NCI-H1930 (cell line): ENCODE data around the gene FSIP1.

Experiments
- DNase-seq, 2 experiments: peaks; one replicate each; lab custom pipeline; 2025; lab: John Stamatoyannopoulos, UW

The FSIP1 gene

GRCh38 chr15:39618063-39618823 is 164.4 kb downstream of the FSIP1 start:
- DNase-seq = no peak

- DNase-seq = no peak
Observed at GRCh38 chr15:39616731-39617455, 165.7 kb downstream of the FSIP1 start.

- DNase-seq = no peak
Observed at GRCh38 chr15:39613861-39614260, 168.8 kb downstream of the FSIP1 start.

GRCh38 chr15:39613271-39613670 is 169.4 kb downstream of the FSIP1 start:
- DNase-seq = no peak

GRCh38 chr15:39610665-39611064 is 172.0 kb downstream of the FSIP1 start:
- DNase-seq = no peak

- DNase-seq = no peak
Observed at GRCh38 chr15:39609166-39609916, 173.3 kb downstream of the FSIP1 start.

GRCh38 chr15:39608185-39609139 is 174.2 kb downstream of the FSIP1 start:
- no peak for DNase-seq

GRCh38 chr15:39605146-39605545 is 177.5 kb downstream of the FSIP1 start:
- no peak for DNase-seq

- no peak for DNase-seq
Observed at GRCh38 chr15:39602143-39602542, 180.5 kb downstream of the FSIP1 start.

- DNase-seq = no peak
Observed at GRCh38 chr15:39599871-39600270, 182.8 kb downstream of the FSIP1 start.

GRCh38 chr15:39598958-39599845 is 183.4 kb downstream of the FSIP1 start:
- DNase-seq = no peak

GRCh38 chr15:39598186-39598850 is 184.3 kb downstream of the FSIP1 start:
- DNase-seq = no peak

- DNase-seq = no peak
Observed at GRCh38 chr15:39597751-39598185, 184.9 kb downstream of the FSIP1 start.

- no peak for DNase-seq
Observed at GRCh38 chr15:39597336-39597735, 185.3 kb downstream of the FSIP1 start.

- no peak for DNase-seq
Observed at GRCh38 chr15:39596358-39597051, 186.1 kb downstream of the FSIP1 start.

GRCh38 chr15:39595338-39596221 is 187.1 kb downstream of the FSIP1 start:
- no peak for DNase-seq

GRCh38 chr15:39594446-39595337 is 187.9 kb downstream of the FSIP1 start:
- no peak for DNase-seq
